Measurements from ENCODE around the gene NAV2.

- TF ChIP-seq, protein P1, sequence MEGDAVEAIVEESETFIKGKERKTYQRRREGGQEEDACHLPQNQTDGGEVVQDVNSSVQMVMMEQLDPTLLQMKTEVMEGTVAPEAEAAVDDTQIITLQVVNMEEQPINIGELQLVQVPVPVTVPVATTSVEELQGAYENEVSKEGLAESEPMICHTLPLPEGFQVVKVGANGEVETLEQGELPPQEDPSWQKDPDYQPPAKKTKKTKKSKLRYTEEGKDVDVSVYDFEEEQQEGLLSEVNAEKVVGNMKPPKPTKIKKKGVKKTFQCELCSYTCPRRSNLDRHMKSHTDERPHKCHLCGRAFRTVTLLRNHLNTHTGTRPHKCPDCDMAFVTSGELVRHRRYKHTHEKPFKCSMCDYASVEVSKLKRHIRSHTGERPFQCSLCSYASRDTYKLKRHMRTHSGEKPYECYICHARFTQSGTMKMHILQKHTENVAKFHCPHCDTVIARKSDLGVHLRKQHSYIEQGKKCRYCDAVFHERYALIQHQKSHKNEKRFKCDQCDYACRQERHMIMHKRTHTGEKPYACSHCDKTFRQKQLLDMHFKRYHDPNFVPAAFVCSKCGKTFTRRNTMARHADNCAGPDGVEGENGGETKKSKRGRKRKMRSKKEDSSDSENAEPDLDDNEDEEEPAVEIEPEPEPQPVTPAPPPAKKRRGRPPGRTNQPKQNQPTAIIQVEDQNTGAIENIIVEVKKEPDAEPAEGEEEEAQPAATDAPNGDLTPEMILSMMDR (IDR thresholded peaks at IDR 0.05; ENCODE audit: low read depth, low read length), result no peak
- no peak for TF ChIP-seq POLR2A (IDR thresholded peaks at IDR 0.05; ENCODE audit: extremely low read depth, insufficient read length)
- TF ChIP-seq, protein P2, sequence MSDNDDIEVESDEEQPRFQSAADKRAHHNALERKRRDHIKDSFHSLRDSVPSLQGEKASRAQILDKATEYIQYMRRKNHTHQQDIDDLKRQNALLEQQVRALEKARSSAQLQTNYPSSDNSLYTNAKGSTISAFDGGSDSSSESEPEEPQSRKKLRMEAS (IDR thresholded peaks at IDR 0.05; ENCODE audit: low read depth, low read length), result no peak
- TF ChIP-seq MYC (IDR thresholded peaks at IDR 0.05; ENCODE audit: low read depth, low read length), result no peak
These were observed 446.1 kb downstream of the NAV2 start for GRCh38 chr11:20158597-20159257.

Data from NB4 (cell line).